HG03064 (cell line): Measurements from ENCODE around the gene PCDH9.
"Not testable (repeated sequence)": the region's sequence is repeated elsewhere in the genome, so short reads cannot be mapped to it uniquely, and the experiment has no call there.

Experiments
- ATAC-seq: cut with Tn5 transposase; IDR thresholded peaks from one replicate; pipeline ENCODE4 v1.9.1; 2021; ENCODE audit warnings: low read depth; ENCODE audit not compliant: unreplicated experiment

PCDH9 gene

DNA sequence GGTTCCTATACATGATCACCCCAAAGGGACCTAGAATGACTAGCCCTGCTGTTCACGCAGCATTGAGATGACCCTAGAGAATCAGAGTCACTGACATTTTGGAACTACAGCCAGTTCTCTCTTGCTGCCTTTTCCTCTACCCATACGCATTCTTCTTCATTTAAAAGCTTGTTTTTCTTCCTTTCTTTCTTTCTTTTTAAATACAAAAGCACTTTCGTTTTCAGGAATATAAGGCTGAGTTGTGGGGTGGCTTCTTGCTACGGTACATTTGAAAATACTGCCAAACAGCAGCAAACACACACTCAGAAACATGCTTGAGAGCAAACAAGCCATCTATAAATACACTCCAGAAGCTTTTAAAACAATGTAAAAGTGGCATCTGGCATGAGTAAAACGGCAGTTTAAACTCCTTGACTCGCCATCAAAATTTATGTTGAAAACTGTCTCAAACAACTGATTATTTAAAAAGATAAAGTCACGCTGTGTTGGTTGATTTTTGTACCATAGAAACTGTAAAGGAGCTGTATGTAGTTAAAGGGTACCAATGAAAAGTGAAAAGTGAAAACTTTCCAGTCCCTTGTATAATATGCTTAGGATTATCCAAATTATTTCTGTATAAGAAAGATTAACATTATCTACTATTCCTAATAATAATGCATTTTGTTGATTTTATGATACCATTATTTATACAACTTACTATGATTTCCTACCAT is 95.6 kb downstream of the PCDH9 start:
- ATAC-seq, result no peak

DNA sequence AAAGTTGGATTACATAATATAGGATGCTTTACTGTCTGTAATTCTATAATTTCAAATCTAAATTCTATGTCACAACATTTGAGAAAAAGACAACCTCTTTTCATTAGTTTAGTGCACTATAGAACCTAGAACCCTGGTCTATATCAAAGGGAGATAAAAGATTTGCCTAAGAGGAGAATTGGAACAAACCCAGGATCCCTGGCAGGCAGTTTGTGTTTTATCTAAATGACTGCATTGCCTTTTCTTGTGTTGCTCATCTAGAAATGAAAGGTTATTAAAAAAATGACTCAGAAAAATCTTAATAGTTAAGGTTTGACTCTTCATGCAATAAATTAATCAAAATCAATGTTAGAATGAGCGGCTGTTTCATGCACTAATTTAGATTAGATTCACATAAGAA is 96.7 kb downstream of the PCDH9 start:
- no peak for ATAC-seq

DNA sequence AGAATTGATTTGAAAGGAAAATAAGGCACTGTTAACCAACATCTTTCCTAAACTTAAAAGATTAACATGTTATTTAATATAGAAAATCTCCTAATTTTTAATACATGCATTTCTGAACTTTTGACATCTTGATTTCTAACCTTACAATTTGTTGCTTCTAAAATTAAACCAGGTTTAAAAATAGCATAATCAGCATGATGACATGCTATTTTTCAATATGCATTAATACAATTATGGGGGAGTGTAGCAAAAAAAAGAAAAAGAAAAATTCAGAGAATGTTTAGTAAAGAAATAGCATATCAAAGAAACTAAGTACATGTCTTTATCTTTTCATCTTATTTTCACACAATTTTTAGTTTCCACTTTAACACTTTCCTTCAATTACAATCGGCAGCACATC is 98.7 kb downstream of the PCDH9 start:
- ATAC-seq, result no peak

DNA sequence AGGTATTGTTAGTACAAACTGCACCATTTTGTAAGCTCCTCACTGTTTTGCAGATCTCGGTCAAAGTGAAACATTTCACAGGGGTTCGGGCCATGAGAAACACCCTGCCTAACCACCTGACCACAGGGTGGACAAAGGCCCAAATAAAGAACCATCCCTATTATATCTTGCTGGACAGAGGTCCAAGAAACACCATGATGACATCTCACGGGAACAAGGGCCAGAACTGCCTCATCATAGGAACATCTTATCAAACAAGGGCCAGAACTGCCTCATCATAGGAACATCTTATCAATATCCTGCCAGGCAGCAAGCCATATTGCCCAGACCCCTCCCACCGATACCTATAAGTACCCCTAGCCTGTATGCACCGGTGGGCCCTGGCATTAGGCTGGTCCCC is 99.7 kb downstream of the PCDH9 start:
- no peak for ATAC-seq

DNA sequence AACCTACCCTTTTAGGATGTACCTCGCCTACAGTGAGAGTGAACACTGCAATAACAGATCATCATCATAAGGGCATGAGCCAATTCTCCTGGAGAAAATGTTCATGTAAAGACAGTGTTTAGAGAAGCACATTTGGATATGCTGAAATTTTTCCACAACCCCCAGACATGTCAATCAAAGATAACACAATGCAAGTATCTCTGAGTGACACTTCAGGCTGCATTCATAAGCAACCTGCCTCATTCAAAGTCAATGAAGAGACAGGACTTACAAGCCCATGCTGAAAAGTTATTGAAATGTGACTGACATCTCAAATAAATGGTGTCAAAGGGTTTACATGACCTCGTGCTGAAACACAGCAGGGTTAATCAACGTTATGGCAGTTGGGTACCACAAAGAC is 102.0 kb downstream of the PCDH9 start:
- ATAC-seq, result no peak

DNA sequence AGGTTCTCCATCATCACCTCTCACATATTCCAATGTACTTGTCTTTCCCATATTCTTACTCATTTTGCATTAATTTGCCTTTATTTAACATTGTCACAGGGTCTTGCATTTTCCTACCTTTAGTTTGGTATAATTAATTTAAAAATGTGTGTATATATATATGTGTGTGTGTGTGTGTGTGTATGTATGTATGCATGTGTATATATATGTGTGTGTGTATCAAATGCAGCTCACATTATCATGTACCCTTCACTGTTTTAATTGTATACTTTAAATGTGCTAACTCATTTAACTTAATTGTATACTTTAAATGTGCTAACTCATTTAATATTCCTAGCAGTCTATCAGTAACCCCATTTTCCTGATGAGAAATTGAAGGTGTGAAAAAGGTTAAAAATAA is 104.5 kb downstream of the PCDH9 start:
- ATAC-seq, result no peak

DNA sequence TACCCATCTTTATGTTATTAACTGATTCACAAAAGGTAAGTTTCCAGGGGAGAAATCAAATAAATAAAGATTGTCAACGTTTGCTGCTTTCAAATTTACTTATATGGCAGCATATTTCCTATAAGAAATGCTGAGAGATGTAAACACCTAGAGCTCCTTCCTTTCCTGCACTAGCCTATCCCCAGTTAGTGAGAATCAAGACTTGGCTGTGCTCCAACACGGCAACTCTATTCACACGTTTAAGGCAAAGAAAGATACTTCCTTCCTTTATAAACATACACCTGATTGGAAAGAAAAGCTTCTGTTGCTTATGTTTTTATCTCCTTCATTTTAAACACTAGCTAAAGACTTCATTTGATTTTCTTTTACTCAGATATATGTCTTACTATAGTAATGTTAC is 107.0 kb downstream of the PCDH9 start:
- no peak for ATAC-seq

DNA sequence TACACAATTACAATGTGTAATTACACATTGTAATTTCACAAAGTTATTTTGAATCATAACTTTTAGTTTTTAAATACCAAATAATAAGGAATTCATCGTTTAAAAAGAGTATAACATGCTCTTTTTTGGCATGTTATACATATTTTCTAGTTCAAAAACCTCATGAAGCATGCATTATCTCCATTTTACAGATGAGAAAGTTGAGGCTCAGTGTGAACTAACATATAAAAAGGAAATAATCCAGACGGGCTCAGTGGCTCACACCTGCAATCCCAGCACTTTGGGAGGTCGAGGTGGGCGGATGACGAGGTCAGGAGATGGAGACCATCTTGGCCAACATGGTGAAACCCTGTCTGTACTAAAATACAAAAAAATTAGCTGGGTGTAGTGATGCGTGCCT is 107.9 kb downstream of the PCDH9 start:
- ATAC-seq, result no peak

DNA sequence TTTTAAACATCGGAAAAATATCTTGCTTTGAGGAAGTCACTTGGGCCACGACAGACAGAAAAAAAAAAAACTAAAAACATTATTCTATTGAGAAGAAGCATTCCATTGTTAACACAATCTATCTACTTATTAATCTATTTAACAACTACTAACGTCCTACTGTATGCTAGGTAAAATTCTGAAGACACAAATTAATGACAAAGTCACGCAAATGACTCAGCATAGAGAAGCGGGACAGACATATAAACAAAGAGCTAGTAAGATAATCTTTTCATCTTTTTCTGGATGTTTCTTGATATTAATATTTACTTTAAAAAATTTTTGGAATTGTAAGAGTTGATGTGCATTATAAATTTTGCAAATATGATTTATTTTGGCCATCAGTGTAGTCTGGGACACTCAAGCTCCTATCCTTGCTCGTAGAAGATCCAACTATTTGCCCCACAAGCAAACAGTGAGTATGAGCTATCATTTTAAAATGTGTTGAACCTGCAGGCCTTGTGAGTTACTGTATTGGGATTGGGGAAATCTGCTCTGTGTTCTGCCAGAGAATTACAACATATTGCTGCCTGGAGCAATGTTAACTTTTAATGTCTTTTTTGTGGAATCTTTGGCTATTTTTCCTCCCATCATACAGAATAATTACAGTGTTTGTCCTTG is 109.1 kb downstream of the PCDH9 start:
- no peak for ATAC-seq

DNA sequence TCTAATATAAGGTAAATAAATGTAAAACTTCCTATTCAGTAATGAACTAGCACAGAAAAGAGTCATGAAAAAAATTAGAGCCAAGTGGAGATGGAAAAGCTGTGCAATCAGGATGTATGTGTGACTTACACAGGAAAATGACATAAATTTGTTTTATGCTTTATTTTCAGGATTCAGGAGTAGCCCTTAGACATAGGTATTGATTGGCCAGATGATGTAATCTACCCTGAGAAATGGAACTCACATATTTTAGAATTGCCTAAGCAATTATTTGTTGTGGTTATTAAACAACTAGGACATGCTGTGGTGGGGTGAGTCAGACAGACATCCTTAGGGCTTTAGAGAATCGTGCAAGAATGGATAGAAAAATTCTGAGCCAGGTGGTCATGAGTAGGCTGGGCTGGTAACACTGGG is 110.6 kb downstream of the PCDH9 start:
- ATAC-seq, result no peak

DNA sequence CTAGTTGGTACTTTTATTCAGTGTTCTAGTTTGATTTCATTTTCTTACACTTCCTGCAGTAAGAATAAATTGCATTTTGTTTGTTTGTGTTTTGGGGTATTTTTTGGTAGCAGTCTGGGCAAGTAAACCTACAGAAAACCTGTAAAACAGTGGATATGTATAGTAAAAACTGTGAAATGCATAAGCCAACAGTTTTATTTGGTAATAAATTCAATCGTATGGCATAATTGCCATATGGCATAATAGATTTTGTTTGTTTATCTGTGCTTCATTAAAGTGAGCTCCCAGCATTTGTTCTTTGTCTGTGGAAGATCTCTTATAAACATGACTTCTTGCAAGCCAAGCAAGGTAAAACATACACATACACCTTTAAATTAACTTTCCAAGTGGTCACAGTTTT is 111.9 kb downstream of the PCDH9 start:
- no peak for ATAC-seq

DNA sequence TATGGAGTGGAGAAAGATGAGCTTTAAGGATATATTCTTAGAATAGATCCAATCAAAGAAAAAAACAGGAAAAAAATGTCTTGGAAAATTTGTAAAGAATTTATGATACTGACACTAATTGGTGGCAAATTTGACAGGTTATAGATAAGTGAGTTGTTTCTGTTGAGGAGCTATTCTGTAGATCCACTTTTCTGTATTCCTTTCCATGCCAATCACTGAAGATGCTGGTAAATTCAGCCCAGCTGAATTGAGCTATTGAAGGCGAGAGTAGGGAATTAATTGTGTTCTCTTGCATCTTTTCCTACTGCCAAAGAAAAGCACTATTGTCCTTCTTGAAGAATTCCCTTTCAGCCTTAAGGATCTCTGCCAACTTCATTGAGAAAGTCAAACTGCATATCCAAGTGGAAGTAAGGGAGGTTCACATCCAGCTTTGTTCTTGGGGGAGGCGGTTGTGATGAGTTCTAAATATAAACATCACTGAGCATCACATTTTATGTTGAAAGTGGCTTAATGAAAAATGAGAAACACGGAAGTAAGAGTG is 113.1 kb downstream of the PCDH9 start:
- no peak for ATAC-seq

DNA sequence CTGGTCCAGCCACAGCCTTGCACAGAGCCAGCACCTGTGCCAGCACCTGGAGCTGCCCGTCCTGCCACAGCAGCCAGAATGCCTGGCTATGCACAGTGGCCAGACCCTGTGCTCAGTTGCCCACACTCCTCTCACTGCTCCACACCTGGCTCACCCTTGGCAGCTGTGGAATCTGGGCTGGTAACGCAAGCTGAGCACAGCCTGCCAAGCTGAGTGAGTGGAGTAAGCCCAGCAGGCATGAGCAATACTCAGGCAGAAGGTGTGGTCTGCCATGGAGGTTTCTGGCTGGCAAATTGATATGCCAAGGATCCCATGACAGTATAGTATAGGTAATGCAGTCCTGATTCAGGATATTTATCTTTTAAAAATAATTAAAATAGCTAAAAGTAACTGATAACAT is 122.2 kb downstream of the PCDH9 start:
- ATAC-seq, result no peak

DNA sequence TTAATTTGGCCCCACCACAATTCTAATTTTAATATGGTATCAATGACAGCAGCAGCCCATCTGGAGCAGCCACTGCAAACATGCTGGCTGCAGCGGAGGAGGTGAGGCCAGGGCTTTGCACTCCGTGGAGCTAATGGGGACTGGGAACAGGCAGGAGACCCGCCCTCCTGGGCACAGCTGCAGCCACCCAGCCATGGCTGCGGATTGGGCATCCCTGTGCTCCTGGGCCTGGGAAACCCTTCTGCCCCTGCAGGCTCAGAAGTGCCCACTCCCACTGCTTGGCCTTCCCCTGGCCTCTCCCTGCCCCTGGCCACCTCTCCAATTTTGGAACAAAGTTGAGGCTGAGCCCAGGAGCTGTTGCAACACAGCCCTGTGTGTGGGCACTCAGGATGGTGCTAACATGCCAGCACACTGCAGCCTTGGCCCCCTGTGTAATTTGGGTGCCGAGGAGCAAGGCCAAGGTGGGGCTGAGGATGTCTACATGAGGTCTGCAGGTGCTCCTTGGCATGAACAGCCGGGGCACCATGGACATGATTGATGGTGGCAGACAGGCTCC is 123.6 kb downstream of the PCDH9 start:
- ATAC-seq, result no peak

DNA sequence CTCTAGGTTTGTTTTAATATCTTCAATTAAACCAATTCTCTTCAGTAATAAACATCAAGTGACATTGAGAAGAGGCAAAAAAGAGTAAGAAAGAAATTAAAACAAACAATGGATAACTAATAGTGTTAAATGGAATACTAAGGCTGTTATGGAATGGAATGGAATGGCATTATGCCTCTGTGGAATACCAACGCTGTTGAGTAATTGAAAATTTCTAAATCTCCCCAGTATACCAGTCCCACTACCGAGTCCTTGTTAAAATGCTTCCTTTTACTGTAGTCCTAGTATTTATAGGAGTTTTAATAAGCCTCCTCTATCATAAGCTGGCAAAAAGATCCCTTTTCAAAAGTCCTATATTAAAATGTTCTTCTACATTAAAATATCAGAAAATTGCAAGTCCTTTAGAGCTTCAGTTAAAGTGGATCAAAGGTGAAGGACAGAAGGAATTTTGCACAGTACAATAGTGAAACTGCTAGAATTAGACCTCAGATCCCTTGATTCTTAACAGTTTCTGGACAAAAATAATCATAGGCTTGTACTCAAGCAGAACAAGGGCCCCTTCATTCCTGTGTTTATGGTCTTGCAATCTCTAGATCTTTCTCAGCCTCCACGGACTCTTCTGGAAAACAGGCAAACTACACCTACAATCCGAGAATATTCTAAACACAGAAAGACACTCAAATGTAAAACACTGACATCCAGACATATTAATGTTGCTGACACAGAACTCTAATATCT is 128.2 kb downstream of the PCDH9 start:
- ATAC-seq, result no peak

DNA sequence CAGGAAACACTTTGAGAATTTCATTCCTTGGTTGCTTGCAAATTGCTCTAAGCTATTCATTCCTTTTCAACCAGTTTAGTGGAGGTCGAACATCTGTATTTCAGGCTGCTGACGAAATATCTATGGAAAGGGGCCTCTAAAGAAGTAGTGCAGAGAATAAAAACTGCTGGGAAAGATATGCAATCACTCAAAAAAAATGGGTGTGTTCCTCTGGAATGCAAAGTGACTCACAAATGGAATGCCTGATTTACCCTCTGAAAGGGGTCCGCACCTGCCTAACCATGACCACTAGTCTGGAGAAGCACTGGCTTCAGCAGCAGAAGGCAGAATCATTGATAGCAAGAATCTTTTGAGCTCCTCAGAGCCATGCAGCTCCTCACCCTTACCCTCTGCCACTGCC is 129.4 kb downstream of the PCDH9 start:
- ATAC-seq, result no peak

DNA sequence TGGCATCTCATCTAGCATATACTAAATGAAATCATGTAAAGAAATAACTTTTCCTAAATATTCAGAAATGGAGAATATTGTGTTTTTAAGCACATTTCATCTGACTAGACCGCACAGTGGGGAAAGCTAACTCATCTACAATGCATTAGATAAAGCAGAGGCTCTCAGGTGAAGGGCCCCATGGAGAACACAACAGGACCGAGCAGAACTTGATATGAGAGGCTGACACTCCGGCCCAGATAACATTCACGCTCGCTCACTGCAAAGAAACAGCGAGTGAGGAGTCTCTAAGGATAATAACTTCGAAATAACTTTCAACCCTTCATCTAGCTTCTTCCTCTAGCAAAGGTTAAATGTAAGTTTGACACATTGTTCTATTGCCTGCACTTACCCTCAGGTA is 130.6 kb downstream of the PCDH9 start:
- ATAC-seq, result no peak

DNA sequence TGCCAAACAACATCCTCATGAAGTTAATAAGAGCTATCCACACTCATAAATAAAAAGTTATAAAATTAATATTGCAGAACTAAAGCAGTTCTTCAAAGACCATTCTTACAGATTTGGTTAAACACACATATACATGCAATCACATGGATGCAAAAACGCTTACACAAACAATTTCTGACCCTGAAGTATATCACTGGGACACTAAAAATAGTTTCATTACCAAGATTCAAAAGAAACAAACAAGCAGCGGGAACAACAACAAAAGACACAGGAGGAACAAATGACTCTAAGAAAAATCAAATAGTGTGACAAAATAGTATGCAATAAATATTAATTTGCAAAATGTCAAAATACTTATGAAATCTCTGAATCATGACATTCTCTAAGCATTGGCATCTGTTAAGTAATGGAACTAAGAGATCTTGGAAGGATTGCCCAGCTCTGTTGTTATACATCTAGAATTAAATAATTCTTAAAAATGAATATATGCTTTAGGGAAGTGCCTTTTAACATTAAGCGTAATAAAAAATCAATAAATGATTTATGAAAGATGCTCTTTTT is 132.2 kb downstream of the PCDH9 start:
- ATAC-seq, result no peak

DNA sequence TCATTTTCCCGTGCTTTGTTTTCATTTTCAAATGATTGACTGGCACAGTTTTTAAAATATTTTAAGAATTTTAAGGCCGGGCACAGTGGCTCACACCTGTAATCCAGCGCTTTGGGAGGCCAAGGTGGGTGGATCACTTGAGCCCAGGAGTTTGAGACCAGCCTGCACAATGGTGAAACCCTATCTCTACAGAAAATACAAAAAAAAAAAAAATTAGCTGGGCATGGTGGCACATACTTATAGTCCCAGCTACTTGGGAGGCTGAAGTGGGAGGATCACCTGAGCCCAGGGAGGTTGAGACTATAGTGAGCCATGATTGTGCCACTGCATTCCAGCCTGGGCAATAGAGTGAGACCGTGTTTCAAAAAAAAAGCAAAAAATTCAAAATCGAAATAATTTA is 133.2 kb downstream of the PCDH9 start:
- ATAC-seq, result not testable (repeated sequence)

DNA sequence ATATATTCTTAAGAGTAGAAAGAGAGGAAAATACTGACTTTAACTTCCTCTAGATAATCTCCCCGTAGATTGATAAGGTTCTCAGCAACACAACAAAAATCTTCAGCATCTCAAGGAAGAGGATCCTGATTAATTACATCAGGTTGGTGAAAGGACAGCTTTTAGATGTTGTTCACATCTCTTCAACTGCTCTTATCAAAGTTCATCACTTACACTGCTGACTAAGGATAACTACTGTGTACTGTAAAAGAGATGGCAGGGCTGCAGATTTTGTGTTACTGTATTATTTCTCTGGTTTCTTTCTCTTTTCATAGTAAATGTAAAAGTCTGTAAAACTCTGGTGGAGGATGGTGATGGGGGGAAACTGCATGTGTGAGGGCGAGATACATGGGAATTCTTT is 133.7 kb downstream of the PCDH9 start:
- ATAC-seq, result no peak

DNA sequence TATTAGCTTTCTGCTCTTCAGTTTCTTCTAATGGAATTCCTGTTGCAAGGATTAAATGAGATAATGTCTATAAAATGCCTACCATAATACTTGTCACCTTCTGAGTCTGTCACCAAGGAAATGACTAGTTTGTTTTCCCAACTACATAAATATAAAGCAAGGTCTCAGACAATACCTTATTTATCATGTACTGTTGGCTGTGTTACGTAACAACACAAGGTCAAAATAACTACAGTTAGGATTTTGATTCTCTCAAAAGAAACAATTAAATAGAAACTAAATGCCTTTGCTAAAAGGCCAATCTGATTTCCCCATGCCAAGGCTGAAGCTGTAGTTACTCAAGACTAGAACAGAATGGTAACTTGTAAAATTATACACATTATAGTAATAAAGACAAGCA is 134.5 kb downstream of the PCDH9 start:
- ATAC-seq, result no peak
